Midbrain (tissue), 1 donor: Measurements from ENCODE around the gene HTR4.
A peak's percentile ranks its signal among the peaks of the same experiment; 100 is the strongest.
"Not testable (repeated sequence)": the region's sequence is repeated elsewhere in the genome, so short reads cannot be mapped to it uniquely, and the experiment has no call there.

ENCODE experiments used
- DNase-seq: peaks from one replicate; lab custom pipeline; 2025; lab: John Stamatoyannopoulos, UW

HTR4 gene

GRCh38 chr5:148474025-148474511, 180.3 kb downstream of the HTR4 start:
- DNase-seq, result no peak

GRCh38 chr5:148471379-148471778, 182.9 kb downstream of the HTR4 start:
- no peak for DNase-seq

GRCh38 chr5:148469501-148469935, 184.8 kb downstream of the HTR4 start:
- peak; percentile 59 for DNase-seq

GRCh38 chr5:148468746-148469145, 185.6 kb downstream of the HTR4 start:
- not testable (repeated sequence) for DNase-seq

- DNase-seq, result no peak
These were observed 186.4 kb downstream of the HTR4 start for GRCh38 chr5:148467958-148468357.

- DNase-seq, result no peak
These were observed 188.1 kb downstream of the HTR4 start for GRCh38 chr5:148466236-148466580.

GRCh38 chr5:148465381-148466235, 188.7 kb downstream of the HTR4 start:
- no peak for DNase-seq

- no peak for DNase-seq
These were observed 194.7 kb downstream of the HTR4 start for GRCh38 chr5:148459669-148460068.

GRCh38 chr5:148458036-148458888, 196.1 kb downstream of the HTR4 start:
- DNase-seq, result no peak

- no peak for DNase-seq
These were observed 197.1 kb downstream of the HTR4 start for GRCh38 chr5:148457183-148457620.

GRCh38 chr5:148455185-148455584, 199.1 kb downstream of the HTR4 start:
- DNase-seq, result no peak

GRCh38 chr5:148454576-148454975, 199.8 kb downstream of the HTR4 start:
- DNase-seq, result no peak

GRCh38 chr5:148452499-148453193, 201.7 kb downstream of the HTR4 start:
- DNase-seq, result no peak

- no peak for DNase-seq
These were observed 207.7 kb downstream of the HTR4 start for GRCh38 chr5:148446611-148447010.

- no peak for DNase-seq
These were observed 208.7 kb downstream of the HTR4 start for GRCh38 chr5:148445578-148445977.

- peak; percentile 79 for DNase-seq
These were observed 210.3 kb downstream of the HTR4 start for GRCh38 chr5:148443998-148444397.

GRCh38 chr5:148443241-148443640, 211.1 kb downstream of the HTR4 start:
- DNase-seq, result no peak

- no peak for DNase-seq
These were observed 215.4 kb downstream of the HTR4 start for GRCh38 chr5:148438933-148439332.

GRCh38 chr5:148437249-148437648, 217.1 kb downstream of the HTR4 start:
- DNase-seq, result no peak

GRCh38 chr5:148436029-148436428, 218.3 kb downstream of the HTR4 start:
- no peak for DNase-seq

- no peak for DNase-seq
These were observed 220.5 kb downstream of the HTR4 start for GRCh38 chr5:148433826-148434225.
